Suppressor macrophage treated with lipopolysaccharide for 1 hour (primary cell): Measurements from ENCODE around the gene RNASE12.
"Not testable (repeated sequence)": the region's sequence is repeated elsewhere in the genome, so short reads cannot be mapped to it uniquely, and the experiment has no call there.

Experiments used
- DNase-seq, 3 donors: peaks; one replicate each; pipeline ENCODE4 v3.0.0-alpha.2; 2020 to 2022

The RNASE12 gene

GRCh38 chr14:20591235-20591634 is at the start of gene RNASE12:
Gene RNASE12 (minus strand): TSS chr14:20591376. CDS start chr14:20590723, 653 bp downstream.
- DNase-seq = no peak

GRCh38 chr14:20632831-20633691 is 41.9 kb upstream of the RNASE12 start:
- DNase-seq = peak; percentile 72 to 76 (median 75)

GRCh38 chr14:20632448-20632830 is 41.3 kb upstream of the RNASE12 start:
- no peak for DNase-seq

- peak; percentile 63 to 78 (median 64) for DNase-seq
These were observed 40.8 kb upstream of the RNASE12 start for GRCh38 chr14:20631880-20632389.

- peak; percentile 49 to 76 (median 56) for DNase-seq
These were observed 40.1 kb upstream of the RNASE12 start for GRCh38 chr14:20631023-20631879.

- DNase-seq = peak in 2 of 3 donors; percentile 27 to 36
These were observed 39.3 kb upstream of the RNASE12 start for GRCh38 chr14:20630340-20631022.

GRCh38 chr14:20628063-20628854 is 37.1 kb upstream of the RNASE12 start:
- DNase-seq = no peak

- peak in 1 of 3 donors; percentile 44 for DNase-seq
These were observed 36.3 kb upstream of the RNASE12 start for GRCh38 chr14:20627346-20628027.

GRCh38 chr14:20626274-20626673 is 35.1 kb upstream of the RNASE12 start:
- DNase-seq = peak in 1 of 3 donors; percentile 45

- peak; percentile 91 to 94 (median 93) for DNase-seq
These were observed 33.4 kb upstream of the RNASE12 start for GRCh38 chr14:20624495-20625070.

- DNase-seq = peak; percentile 53 to 57 (median 55)
These were observed 32.6 kb upstream of the RNASE12 start for GRCh38 chr14:20623798-20624197.

- DNase-seq = peak; percentile 27 to 36 (median 35)
These were observed 31.7 kb upstream of the RNASE12 start for GRCh38 chr14:20622816-20623291.

- no peak for DNase-seq
These were observed 29.8 kb upstream of the RNASE12 start for GRCh38 chr14:20620798-20621478.

GRCh38 chr14:20619688-20620087 is 28.5 kb upstream of the RNASE12 start:
- DNase-seq = not testable (repeated sequence)

GRCh38 chr14:20618271-20618749 is 27.1 kb upstream of the RNASE12 start:
- peak; percentile 48 to 87 (median 84) for DNase-seq

- DNase-seq = peak; percentile 29 to 50 (median 41)
These were observed 26.2 kb upstream of the RNASE12 start for GRCh38 chr14:20617138-20618003.

- DNase-seq = no peak
These were observed 24.8 kb upstream of the RNASE12 start for GRCh38 chr14:20615996-20616395.

GRCh38 chr14:20614038-20614840 is 23.1 kb upstream of the RNASE12 start:
- peak in 2 of 3 donors; percentile 41 to 44 for DNase-seq
